Adrenal gland (tissue), 5 donors: ENCODE data around the gene SSBP3.

Source experiments
- CTCF ChIP-seq, 6 experiments: fragments of 450-650 bp in 4 of 6; fragments of 200-600 bp in 2 of 6; sonication (generic) in 1 of 6; IDR thresholded peaks; 1 replicate in 5 of 6; 2 replicates in 1 of 6; pipeline versions ENCODE4 v1.5.1 to v1.8.0; 2016 to 2021; ENCODE audit warnings: antibody characterized with exemption in 6 of 6, mild to moderate bottlenecking in 2 of 6, moderate library complexity in 1 of 6
- POLR2A ChIP-seq, 2 donors: fragments of 450-650 bp; IDR thresholded peaks; one replicate each; pipeline ENCODE4 v1.6.1; 2017; ENCODE audit warnings: antibody characterized with exemption in 2 of 2, mild to moderate bottlenecking in 2 of 2, moderate library complexity in 1 of 2
- donor health status: DM: no; HTN: no; CAD: no.

GRCh38 chr1:54381524-54381923, 24.7 kb downstream of the SSBP3 start:
- TF ChIP-seq CTCF (IDR thresholded peaks at IDR 0.05), result no peak
- no peak for TF ChIP-seq POLR2A (IDR thresholded peaks at IDR 0.05)
